K562 (cell line): ENCODE measurements around the gene PRTN3. TPM values are rescaled to one million over a fixed set of nuclear protein-coding genes. Genes with fewer than 3 reads are reported as not detected.

Experiments used
- CHD4 ChIP-seq: fragments of 200-600 bp; sonication (generic); IDR thresholded peaks from 3 replicates; pipeline ENCODE4 v1.6.1; 2012; ENCODE audit warnings: low read depth, mild to moderate bottlenecking, mixed read lengths, low read length, inconsistent platforms; ENCODE audit not compliant: insufficient read depth, insufficient replicate concordance, poor library complexity, severe bottlenecking
- CLOCK ChIP-seq: fragments of 250-450 bp; sonication (Bioruptor Pico); IDR thresholded peaks from 2 replicates; pipeline ENCODE4 v1.4.0; 2020; ENCODE audit warnings: mild to moderate bottlenecking, moderate library complexity, borderline replicate concordance
- GABPA ChIP-seq: fragments of 200-800 bp; sonication (Bioruptor generic); conservative IDR thresholded peaks from 2 replicates; pipeline ENCODE4 v1.6.1; 2016; ENCODE audit warnings: low read depth, missing genetic modification characterization, missing compliant biosample characterization
- PHF8 ChIP-seq: fragments of 200-600 bp; sonication (generic); IDR thresholded peaks from 2 replicates; pipeline ENCODE4 v1.6.1; 2012; ENCODE audit warnings: mixed run types, mild to moderate bottlenecking, inconsistent platforms, low read length, moderate library complexity, borderline replicate concordance
- TBP ChIP-seq: optimal IDR thresholded peaks from 2 replicates; pipeline ENCODE3; 2011; ENCODE audit warnings: low read depth, low read length, improper control_type of control experiment
- ZBTB40 ChIP-seq, 2 experiments: fragments of 450-650 bp in 1 of 2; sonication (generic) in 1 of 2; formaldehyde crosslinking in 1 of 2; IDR thresholded peaks; 2 replicates each; pipeline versions ENCODE4 v1.7.1 to v1.9.0; 2016 to 2022; ENCODE audit warnings: inconsistent platforms in 1 of 2, mild to moderate bottlenecking in 1 of 2, missing genetic modification reagents in 1 of 2
- ZNF592 ChIP-seq: fragments of 450-650 bp; IDR thresholded peaks from 2 replicates; pipeline ENCODE4 v1.6.1; 2017; ENCODE audit warnings: antibody characterized with exemption, mild to moderate bottlenecking
- polyA plus RNA-seq, 8 experiments: library from polyadenylated mRNA; depleted of rRNA in 4 of 8; stranded (reverse) in 5 of 8; unstranded in 3 of 8; fragments of >200 nt; fragmentation: Nextera tagmentation in 2 of 8; fragmentation: Illumina TruSeq in 1 of 8; extraction: Ambion mirVana in 2 of 8; extraction: Trizol in 1 of 8; gene quantifications; 2 replicates each; pipeline versions ENCODE4 v1.2.1 to v1.2.3, GENCODE V29; 2011 to 2014; ENCODE audit warnings: inconsistent platforms in 1 of 8, missing spikeins in 1 of 8
- total RNA-seq, 7 experiments: library from RNA; depleted of rRNA in 6 of 7; stranded (reverse); fragments of >200 nt in 6 of 7; fragmentation: Illumina TruSeq in 2 of 7; extraction: Trizol in 2 of 7; gene quantifications; 2 replicates each; pipeline versions ENCODE4 v1.2.1 to v1.2.3, GENCODE V29; 2011 to 2021; ENCODE audit warnings: low replicate concordance in 1 of 7

The PRTN3 gene
- total and polyA plus RNA-seq, 9 of the 15 experiments (the other 6 are each of a cell fraction or from before 2014, with no cell fraction given) = 0.14 to 0.86 (median 0.43) TPM; not detected in 3

- no peak for TF ChIP-seq ZBTB40 (IDR thresholded peaks at IDR 0.05)
- TF ChIP-seq ZBTB40 (CRISPR knock-in tag; IDR thresholded peaks at IDR 0.05) = no peak
- TF ChIP-seq CHD4 = peak; percentile 69
- peak; percentile 45; the same call in 1 of the 2 replicates for TF ChIP-seq PHF8
- TF ChIP-seq GABPA (tag) = no peak
- no peak for TF ChIP-seq TBP
- TF ChIP-seq CLOCK = no peak
- no peak for TF ChIP-seq ZNF592
Observed at GRCh38 chr19:858868-859843, 18.4 kb downstream of the PRTN3 start, which contains the start of gene CFD (continued).
